Osteoblast (primary cell): ENCODE data around the gene PLCD3. TPM values are rescaled to one million over a fixed set of nuclear protein-coding genes. Genes with fewer than 3 reads are reported as not detected.

ENCODE experiments used
- DNase-seq: peaks from one replicate; pipeline ENCODE4 v3.0.0; 2011; ENCODE audit warnings: low spot score, mixed read lengths; ENCODE audit not compliant: insufficient read length; ENCODE audit errors: missing footprints
- H2AFZ ChIP-seq: 2 replicates; pipeline ENCODE4 v1.6.0; 2011; ENCODE audit warnings: mild to moderate bottlenecking, low read length
- H3K27ac ChIP-seq: 2 replicates; pipeline ENCODE4 v1.5.1; 2011; ENCODE audit warnings: mild to moderate bottlenecking, low read depth, low read length, moderate library complexity
- H3K27me3 ChIP-seq: 2 replicates; pipeline ENCODE4 v1.6.0; 2012; ENCODE audit warnings: mild to moderate bottlenecking, control low read depth, inconsistent platforms, low read length, moderate library complexity; ENCODE audit not compliant: insufficient read depth
- H3K36me3 ChIP-seq: 2 replicates; pipeline ENCODE4 v1.5.1; 2011; ENCODE audit warnings: mild to moderate bottlenecking, low read length, control low read depth, moderate library complexity; ENCODE audit not compliant: insufficient read depth
- H3K4me1 ChIP-seq: 2 replicates; pipeline ENCODE4 v1.5.1; 2011; ENCODE audit warnings: mild to moderate bottlenecking, low read length, control low read depth, moderate library complexity; ENCODE audit not compliant: insufficient read depth
- H3K4me2 ChIP-seq: 2 replicates; pipeline ENCODE4 v1.6.0; 2011; ENCODE audit warnings: mild to moderate bottlenecking, low read length; ENCODE audit not compliant: insufficient read depth
- H3K4me3 ChIP-seq: fragments of 200-600 bp; sonication (generic); 3 replicates; pipeline ENCODE4 v1.5.1; 2012; ENCODE audit warnings: mild to moderate bottlenecking, low read length, inconsistent platforms; ENCODE audit not compliant: insufficient read depth
- H3K79me2 ChIP-seq: 2 replicates; pipeline ENCODE4 v1.6.0; 2012; ENCODE audit warnings: mild to moderate bottlenecking, low read length, control low read depth, inconsistent platforms; ENCODE audit not compliant: insufficient read depth
- H3K9me3 ChIP-seq: 2 replicates; pipeline ENCODE4 v1.5.1; 2011; ENCODE audit warnings: low read depth, low read length, control low read depth
- H4K20me1 ChIP-seq: 2 replicates; pipeline ENCODE4 v1.6.0; 2012; ENCODE audit warnings: mild to moderate bottlenecking, low read length, control low read depth; ENCODE audit not compliant: insufficient read depth
- CTCF ChIP-seq: IDR thresholded peaks from 2 replicates; pipeline ENCODE4 v1.5.1; 2011; ENCODE audit warnings: mild to moderate bottlenecking, low read depth, low read length, moderate library complexity; ENCODE audit errors: extremely low read depth
- total RNA-seq: library from RNA; depleted of rRNA; stranded (reverse); fragments of >200 nt; gene quantifications from 2 replicates; pipeline ENCODE4 v1.2.3, GENCODE V29; 2012

The PLCD3 gene
- total RNA-seq, 1 donor = 31.5 TPM

GRCh38 chr17:45170931-45171337 is 38.6 kb upstream of the PLCD3 start:
- peak overlapping the region; percentile 85 for H3K27ac ChIP-seq
- H2AFZ ChIP-seq = peak overlapping the region; percentile 76
- no peaks in the 10 kb centered on the region for H3K9me3 ChIP-seq
- H3K36me3 ChIP-seq = peaks cover 4% of the 10 kb centered on the region
- peak overlapping the region; percentile 43 for H3K4me3 ChIP-seq
- H3K79me2 ChIP-seq = no peaks in the 10 kb centered on the region
- H3K4me1 ChIP-seq = peaks cover 33% of the 10 kb centered on the region
- TF ChIP-seq CTCF = no peak
- no peaks in the 10 kb centered on the region for H3K27me3 ChIP-seq
- DNase-seq = peak; percentile 91
- H3K4me2 ChIP-seq = peak overlapping the region; percentile 72
- no peaks in the 10 kb centered on the region for H4K20me1 ChIP-seq

GRCh38 chr17:45170280-45170930 is 38.1 kb upstream of the PLCD3 start:
- H3K9me3 ChIP-seq = no peaks in the 10 kb centered on the region
- H3K4me1 ChIP-seq = peaks cover 29% of the 10 kb centered on the region
- H3K36me3 ChIP-seq = peaks cover 4% of the 10 kb centered on the region
- H4K20me1 ChIP-seq = no peaks in the 10 kb centered on the region
- H2AFZ ChIP-seq = peak overlapping the region; percentile 76
- DNase-seq = peak; percentile 63
- peak overlapping the region; percentile 72 for H3K4me2 ChIP-seq
- H3K4me3 ChIP-seq = peak overlapping the region; percentile 43
- peak overlapping the region; percentile 85 for H3K27ac ChIP-seq
- H3K79me2 ChIP-seq = no peaks in the 10 kb centered on the region
- no peak for TF ChIP-seq CTCF
- no peaks in the 10 kb centered on the region for H3K27me3 ChIP-seq

GRCh38 chr17:45168991-45169752 is 36.9 kb upstream of the PLCD3 start:
- H3K4me1 ChIP-seq = peaks cover 32% of the 10 kb centered on the region
- no peak for TF ChIP-seq CTCF
- no peak overlapping the region for H3K4me3 ChIP-seq
- no peak overlapping the region for H3K27ac ChIP-seq
- peaks cover 4% of the 10 kb centered on the region for H3K36me3 ChIP-seq
- H3K9me3 ChIP-seq = no peaks in the 10 kb centered on the region
- H3K27me3 ChIP-seq = no peaks in the 10 kb centered on the region
- no peaks in the 10 kb centered on the region for H3K79me2 ChIP-seq
- DNase-seq = no peak
- H2AFZ ChIP-seq = no peak overlapping the region
- no peaks in the 10 kb centered on the region for H4K20me1 ChIP-seq
- H3K4me2 ChIP-seq = no peak overlapping the region

- Histone ChIP-seq H2AFZ (no peak overlapping the region), H3K4me2 (no peak overlapping the region)
- peak; percentile 36 for DNase-seq
Observed at GRCh38 chr17:45164734-45165269, 32.5 kb upstream of the PLCD3 start.

More at GRCh38 chr17:45164734-45165269, 32.5 kb upstream of the PLCD3 start:
- Histone ChIP-seq H3K9me3 (no peaks in the 10 kb centered on the region), H3K79me2 (peaks cover 15% of the 10 kb centered on the region), H3K27ac (no peak overlapping the region), H4K20me1 (no peaks in the 10 kb centered on the region), H3K27me3 (no peaks in the 10 kb centered on the region), H3K4me1 (peaks cover 15% of the 10 kb centered on the region), H3K36me3 (no peaks in the 10 kb centered on the region), H3K4me3 (no peak overlapping the region)
- no peak for TF ChIP-seq CTCF
